Measurements from ENCODE around the gene CEMIP. TPM values are rescaled to one million over a fixed set of nuclear protein-coding genes. Genes with fewer than 3 reads are reported as not detected.
"Not testable (repeated sequence)": the region's sequence is repeated elsewhere in the genome, so short reads cannot be mapped to it uniquely, and the experiment has no call there.

Gene CEMIP
- total and polyA plus RNA-seq, 2 of the 13 experiments (the other 11 are each of a cell fraction or from before 2014, with no cell fraction given): 4.3 to 28.5 TPM

- no peak for TF ChIP-seq HMGXB3 (CRISPR knock-in tag; IDR thresholded peaks at IDR 0.05; ENCODE audit: borderline replicate concordance)
Observed at GRCh38 chr15:80953953-80954778, 175.0 kb downstream of the CEMIP start (continued).

GRCh38 chr15:80955571-80956452 is 176.6 kb downstream of the CEMIP start:
- H3K9ac ChIP-seq (ENCODE audit: insufficient read depth, low read depth, low read length); H4K20me1 ChIP-seq (ENCODE audit: insufficient read depth, low read length); H3K27ac ChIP-seq (ENCODE audit: extremely low read length, insufficient read depth, low read length); ATAC-seq; FAIRE-seq; H3K27me3 ChIP-seq (ENCODE audit: control insufficient read depth in 1 of 2, insufficient read depth in 2 of 2, low read length in 2 of 2); intact Hi-C loops (cut with micrococcal nuclease; ENCODE audit: unreplicated experiment); H3K36me3 ChIP-seq (replicated peaks in 1 of 2; ENCODE audit: control insufficient read depth in 1 of 2, insufficient read depth in 2 of 2, low read length in 2 of 2); H3K9me3 ChIP-seq (ENCODE audit: low read length); H3K79me2 ChIP-seq (ENCODE audit: insufficient read depth, low read length); BruUV-seq (replicated peaks); CTCF ChIA-PET (ENCODE audit: low intra/inter-chr PET ratio, low total read pairs); H3K4me2 ChIP-seq (ENCODE audit: low read depth, low read length); H3K4me3 ChIP-seq (replicated peaks in 1 of 3; ENCODE audit: insufficient read depth in 1 of 3, low read depth in 2 of 3, low read length in 3 of 3); H2AFZ ChIP-seq (ENCODE audit: low read length): not testable (repeated sequence)
- peaks cover 27% of the 10 kb centered on the region for H3K4me1 ChIP-seq (ENCODE audit: insufficient read depth, low read length)
- peak; percentile 22 for DNase-seq (ENCODE audit: low spot score)
- TF ChIP-seq CEBPB (IDR thresholded peaks at IDR 0.05; ENCODE audit: borderline replicate concordance, low read depth, low read length) (0 out of 2 replicates have a peak, but pooled peaks have one; percentile 7), ZNF770 (CRISPR knock-in tag; IDR thresholded peaks at IDR 0.05) (peak; percentile 83), FOSL2 (CRISPR knock-in tag; IDR thresholded peaks at IDR 0.05) (peak; percentile 86), CEBPG (CRISPR knock-in tag; IDR thresholded peaks at IDR 0.05) (0 out of 2 replicates have a peak, but pooled peaks have one; percentile 28)
- 94% methylated on average over 19 of the region's 19 CpGs for WGBS (ENCODE audit: low lambda C conversion rate)
- in situ Hi-C loops (cut with HindIII; ENCODE audit: extremely low pct_ligation_motif_present, low pct_unique_long_range_greater_than_20kb): loop anchor here (25.0 kb wide), 1 partner anchor 494 kb away; no protein-coding TSS in a partner anchor
- POLR2A ChIA-PET: interaction anchor here (2.0 kb wide), 1 partner anchor 117 kb away, joined by 7 read pairs; no protein-coding TSS in a partner anchor
